GM19023 (cell line): ENCODE results near the gene COX15.
"Not testable (repeated sequence)": the region's sequence is repeated elsewhere in the genome, so short reads cannot be mapped to it uniquely, and the experiment has no call there.

Source experiments
- ATAC-seq: cut with Tn5 transposase; IDR thresholded peaks from one replicate; pipeline ENCODE4 v1.9.1; 2021; ENCODE audit warnings: mild to moderate bottlenecking, moderate library complexity; ENCODE audit not compliant: unreplicated experiment

COX15 gene

GRCh38 chr10:99732033-99732842 lies at the start of gene COX15, which contains the start of gene CUTC:
COX15 (minus strand) TSS chr10:99732127; CDS start chr10:99732049, 78 bp downstream.
CUTC (plus strand) TSS chr10:99732234; CDS start chr10:99732349, 115 bp downstream.
- peak; percentile 90 for ATAC-seq

- ATAC-seq = no peak
Measured at GRCh38 chr10:99779335-99779734, 47.4 kb upstream of the COX15 start.

GRCh38 chr10:99777918-99778714 lies 46.2 kb upstream of the COX15 start:
- no peak for ATAC-seq

- ATAC-seq = no peak
Measured at GRCh38 chr10:99775850-99776249, 43.9 kb upstream of the COX15 start.

GRCh38 chr10:99770408-99771045 lies 38.6 kb upstream of the COX15 start:
- ATAC-seq = no peak

- no peak for ATAC-seq
Measured at GRCh38 chr10:99769706-99770105, 37.8 kb upstream of the COX15 start.

GRCh38 chr10:99768556-99768955 lies 36.6 kb upstream of the COX15 start:
- no peak for ATAC-seq

- ATAC-seq = no peak
Measured at GRCh38 chr10:99767901-99768300, 36.0 kb upstream of the COX15 start.

GRCh38 chr10:99766302-99766681 lies 34.4 kb upstream of the COX15 start:
- peak; percentile 64 for ATAC-seq

- peak; percentile 17 for ATAC-seq
Measured at GRCh38 chr10:99765672-99766301, 33.9 kb upstream of the COX15 start.

GRCh38 chr10:99761365-99761764 lies 29.4 kb upstream of the COX15 start:
- no peak for ATAC-seq

- no peak for ATAC-seq
Measured at GRCh38 chr10:99760321-99760720, 28.4 kb upstream of the COX15 start.

GRCh38 chr10:99758211-99758891 lies 26.4 kb upstream of the COX15 start:
- no peak for ATAC-seq

- no peak for ATAC-seq
Measured at GRCh38 chr10:99756159-99756558, 24.2 kb upstream of the COX15 start.

GRCh38 chr10:99754670-99755069 lies 22.7 kb upstream of the COX15 start:
- ATAC-seq = no peak

- no peak for ATAC-seq
Measured at GRCh38 chr10:99750641-99751040, 18.7 kb upstream of the COX15 start.

GRCh38 chr10:99748823-99749451 lies 17.0 kb upstream of the COX15 start:
- ATAC-seq = no peak

GRCh38 chr10:99746166-99746565 lies 14.2 kb upstream of the COX15 start:
- not testable (repeated sequence) for ATAC-seq

- ATAC-seq = no peak
Measured at GRCh38 chr10:99743841-99744240, 11.9 kb upstream of the COX15 start.

GRCh38 chr10:99742701-99743100 lies 10.8 kb upstream of the COX15 start:
- no peak for ATAC-seq
